Heart left ventricle (tissue), 13 donors: ENCODE measurements around the gene BRD8.

Experiments
- CTCF ChIP-seq, 12 donors: fragments of 200-600 bp; sonication (generic) in 4 of 12; IDR thresholded peaks; one replicate each; pipeline versions ENCODE4 v1.5.0 to v1.8.0; 2018 to 2022; ENCODE audit warnings: antibody characterized with exemption in 12 of 12, mild to moderate bottlenecking in 5 of 12
- POLR2A ChIP-seq, 2 donors: fragments of 450-650 bp; IDR thresholded peaks; one replicate each; pipeline ENCODE4 v1.6.1; 2017; ENCODE audit warnings: antibody characterized with exemption in 2 of 2, mild to moderate bottlenecking in 2 of 2, moderate library complexity in 2 of 2
- donor health status: ischemic (EF 13 %, LVEDD 7.1; RV severe dilation, severe dysfunction).
- donor health status: DM: no; HTN: yes; CAD: no.
- donor health status: DM: no; HTN: no; CAD: no.
- donor health status: ischemic (EF 25% LVEDD 6.9; RV normal size, moderate dysfunction).
- donor health status: ischemic (EF 25% LVEDD 5.7; RV mildly dilated, moderate dysfunction).
- donor health status: ischemic (EF 35%, LVEDD 5.7; RV mildly dilated, moderate dysfunction).
- donor health status: nonischemic (EF 11% LVEDD 7.7; RV severe dilation, severe dysfunction).
- donor health status: DM: yes; HTN: yes; CAD: no.
- donor health status: PGD.
- donor health status: ischemic (EF 29% LVEDD 5.4; RV normal size, mild dysfunction).
- donor health status: nonischemic (EF 23%, LVEDD 6.1; RV moderate dilation, normal function).

DNA sequence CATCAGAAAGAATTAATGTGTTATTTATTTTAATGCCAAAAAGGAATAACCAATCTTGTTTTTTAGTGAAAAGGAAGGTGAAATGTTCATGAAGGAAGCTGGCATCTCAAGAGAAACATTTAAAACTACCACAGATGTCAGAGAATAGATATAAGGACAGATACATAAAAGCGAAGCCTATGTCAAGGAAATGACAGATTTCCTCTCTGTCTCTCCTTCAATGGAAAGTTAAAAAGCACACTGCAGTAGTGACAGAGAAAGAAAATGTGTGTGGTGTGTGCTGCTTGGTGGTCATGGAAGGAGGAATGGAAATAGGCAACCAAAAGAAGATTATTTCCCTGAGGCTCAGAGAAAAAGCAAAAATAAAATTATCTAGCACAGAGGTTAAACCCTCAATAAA is 85.4 kb downstream of the BRD8 start:
- TF ChIP-seq CTCF (IDR thresholded peaks at IDR 0.05) (no peak), POLR2A (IDR thresholded peaks at IDR 0.05) (no peak)
